NCI-H1694 treated with DMSO at 0.1 percent for 48 hours (cell line): ENCODE results near the gene IFNW1.
A peak's percentile ranks its signal among the peaks of the same experiment; 100 is the strongest.

Source experiments
- DNase-seq: peaks from one replicate; lab custom pipeline; 2025; lab: John Stamatoyannopoulos, UW

The IFNW1 gene

DNA sequence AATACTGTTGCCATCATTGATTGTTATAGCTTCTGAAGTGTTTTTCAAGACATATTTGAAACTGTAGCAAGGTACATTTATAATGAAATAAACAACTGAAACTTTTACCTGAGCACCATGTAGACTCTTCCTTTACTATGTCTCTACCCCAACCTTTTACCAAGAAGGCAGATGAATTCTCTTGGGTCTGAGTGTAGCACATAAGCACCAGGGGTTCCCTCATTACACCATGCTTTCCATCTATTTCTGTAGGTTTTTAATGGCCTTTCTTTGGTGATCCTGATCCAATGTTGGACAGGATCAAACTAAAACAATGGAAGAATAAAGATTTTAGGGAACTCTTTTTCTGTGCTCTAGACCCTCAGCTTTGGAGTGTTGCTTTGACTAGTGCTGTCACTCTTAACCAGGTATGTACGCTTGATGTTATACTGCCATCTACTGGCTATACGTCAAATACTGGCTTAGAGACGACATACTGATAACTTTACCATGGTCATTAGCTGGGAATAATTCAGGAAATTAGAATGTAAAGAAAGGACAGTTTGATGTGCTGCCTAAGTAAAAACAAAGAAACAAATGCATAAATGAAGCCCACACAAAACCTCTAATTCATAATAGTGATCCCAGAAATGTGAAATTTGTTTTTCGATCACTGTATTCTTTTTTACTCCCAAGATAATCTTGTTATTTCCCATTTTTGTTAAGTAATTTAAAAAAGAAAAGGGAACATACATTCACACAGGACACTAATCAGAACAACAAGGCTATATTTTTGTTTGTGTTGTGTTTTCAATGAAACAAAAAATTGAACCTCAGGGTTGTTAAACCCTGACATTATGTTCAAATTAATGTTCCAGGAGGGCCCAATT, 30.7 kb downstream of the IFNW1 start:
- DNase-seq: peak; percentile 68

DNA sequence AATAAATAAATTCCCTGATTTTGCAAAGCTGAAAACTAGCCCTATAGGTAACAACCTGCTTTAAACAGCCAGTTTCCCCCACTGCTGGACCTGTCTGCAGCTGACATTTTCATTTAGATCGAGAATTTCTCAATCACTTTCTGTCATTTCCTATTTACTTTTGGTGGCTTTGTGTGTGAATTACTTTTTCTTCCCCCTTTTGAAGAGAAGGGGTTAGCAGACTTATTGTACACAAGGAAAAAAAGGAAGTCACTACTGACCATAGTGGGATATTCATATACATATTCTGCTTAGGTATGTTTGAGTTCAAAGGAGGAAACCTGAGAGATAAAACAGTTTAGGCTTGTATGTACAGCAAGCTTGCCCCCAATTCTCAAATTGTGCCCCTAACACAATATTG, 36.8 kb downstream of the IFNW1 start:
- DNase-seq: no peak

DNA sequence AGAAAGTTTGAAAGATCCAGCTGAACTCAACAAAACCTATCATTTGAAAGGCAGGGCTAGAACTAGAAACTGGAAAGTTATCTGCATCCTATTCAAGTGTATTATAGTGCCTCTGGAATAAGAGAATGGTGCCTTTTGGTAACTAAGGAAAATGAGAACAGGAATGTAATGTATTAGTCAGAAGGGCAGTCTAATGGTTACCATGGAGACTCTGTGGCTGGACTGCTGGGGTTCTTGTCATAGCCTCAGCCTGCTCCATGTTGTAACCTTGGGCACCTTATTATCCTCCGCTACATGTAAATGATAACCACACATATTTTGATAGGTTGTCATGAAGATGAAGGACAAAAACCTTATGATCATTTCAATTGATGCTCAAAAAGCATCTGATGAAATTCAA, 39.3 kb downstream of the IFNW1 start:
- no peak for DNase-seq

DNA sequence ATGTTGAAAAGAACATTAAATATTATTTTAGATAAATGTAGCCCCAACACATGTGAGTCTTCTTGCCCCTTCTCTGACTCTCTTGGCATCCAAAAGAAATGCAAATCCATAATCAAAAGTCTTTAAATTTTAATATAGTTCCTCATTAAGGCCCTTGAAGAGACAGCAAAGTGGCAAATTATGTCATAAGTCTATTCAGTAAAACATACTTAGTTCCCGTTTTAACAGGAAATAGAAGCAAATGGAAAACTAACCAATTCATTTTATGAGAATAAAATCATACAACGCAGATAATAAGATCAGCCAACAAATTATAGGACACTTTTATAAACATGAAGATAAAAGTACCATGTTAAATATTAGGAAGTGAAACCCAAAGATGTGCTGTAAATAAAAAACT, 43.8 kb downstream of the IFNW1 start:
- DNase-seq: no peak

DNA sequence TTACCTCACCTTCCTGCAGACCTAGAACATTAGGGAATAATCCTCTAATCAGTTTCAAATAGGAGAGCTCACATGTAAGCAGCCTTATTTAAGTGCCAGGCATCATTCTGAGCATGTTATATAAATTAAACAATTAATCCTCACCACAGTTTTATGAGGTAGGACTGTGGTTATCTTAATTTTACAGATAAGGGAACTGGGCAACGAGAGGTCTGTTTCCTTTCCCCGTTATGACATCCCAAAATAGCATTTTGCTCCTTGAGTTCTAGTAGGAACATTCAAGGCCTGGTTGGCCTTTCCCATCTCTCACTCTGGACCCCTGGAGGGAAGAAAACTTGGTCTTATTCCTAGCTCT, 44.8 kb downstream of the IFNW1 start:
- no peak for DNase-seq

DNA sequence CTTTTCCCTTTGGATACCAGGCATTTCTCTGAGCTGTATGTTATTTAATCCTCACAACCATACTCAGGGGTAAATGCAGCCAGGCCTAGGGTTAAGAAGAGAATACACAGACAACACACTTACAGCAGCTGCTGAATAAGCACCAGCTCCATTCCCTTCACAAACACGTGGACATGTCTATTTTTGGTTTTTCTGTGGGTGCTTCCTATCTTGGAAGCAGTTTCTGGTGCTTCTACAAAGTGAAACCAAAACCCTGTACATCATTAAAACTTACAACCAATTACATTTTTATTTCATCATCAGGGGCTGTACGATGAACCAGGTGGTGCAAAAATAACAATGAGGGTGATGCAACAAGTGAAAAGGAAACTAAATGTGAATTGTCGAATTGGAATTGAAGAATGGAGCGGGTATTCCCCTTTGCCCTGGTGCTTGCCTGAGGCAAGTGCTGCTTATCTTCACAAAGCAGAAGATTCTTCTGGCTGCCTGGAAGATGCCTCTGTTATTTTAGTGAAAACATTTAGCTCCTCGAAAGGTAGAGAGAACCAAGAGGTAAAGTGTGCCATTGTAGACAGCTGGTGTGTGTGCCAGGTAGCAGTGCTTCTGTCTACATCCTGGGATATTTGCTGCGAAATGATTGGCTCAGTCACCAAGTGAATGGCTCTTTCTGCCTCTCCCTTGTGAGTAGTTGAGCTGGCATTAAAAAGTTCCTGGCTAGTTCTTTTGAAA, 45.3 kb downstream of the IFNW1 start:
- DNase-seq: no peak

DNA sequence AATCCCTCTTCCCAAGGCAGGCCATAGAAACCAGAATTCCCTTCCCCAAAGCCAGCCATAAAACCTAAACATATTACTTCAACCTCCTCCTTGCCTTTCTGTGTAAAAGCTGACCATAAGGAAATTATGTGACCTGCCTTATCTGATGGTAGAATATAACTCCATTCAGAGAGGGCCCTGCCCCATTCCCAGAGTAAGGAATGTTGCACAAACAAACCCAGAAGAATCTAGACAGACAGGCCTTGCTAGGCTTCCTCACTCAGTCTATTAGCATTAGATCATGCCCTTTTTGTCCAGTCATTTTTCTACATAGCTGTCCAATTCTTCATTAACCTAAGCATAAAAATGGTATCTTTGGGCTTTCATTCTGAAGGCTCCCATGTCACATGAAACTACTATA, 46.1 kb downstream of the IFNW1 start:
- no peak for DNase-seq
